B cell (primary cell): Measurements from ENCODE around the gene PTN. TPM values are rescaled to one million over a fixed set of nuclear protein-coding genes. Genes with fewer than 3 reads are reported as not detected.

Experiments used
- ATAC-seq: fragments of 200-7000 bp; cut with Tn5 transposase; one replicate; pipeline ENCODE4 v1.10.0; 2021; ENCODE audit warnings: low read depth, mild to moderate bottlenecking, moderate number of reproducible peaks, moderate library complexity
- CTCF ChIA-PET: fragments of 350-600 bp; sonication (Branson Sonifier 250); formaldehyde crosslinking; loops from one replicate; lab custom pipeline; 2021; ENCODE audit warnings: antibody characterized with exemption, inconsistent platforms; lab: Charles Lee
- POLR2A ChIA-PET: fragments of 350-600 bp; sonication (Branson Sonifier 250); formaldehyde crosslinking; loops from one replicate; lab custom pipeline; 2021; ENCODE audit warnings: antibody characterized with exemption; lab: Charles Lee
- DNase-seq: peaks from one replicate; pipeline ENCODE4 v3.0.0; 2013
- H2AFZ ChIP-seq: 2 replicates; pipeline ENCODE4 v1.6.1; 2012; ENCODE audit warnings: mild to moderate bottlenecking, low read depth, low read length; ENCODE audit not compliant: insufficient read depth, poor library complexity, severe bottlenecking
- H3K27ac ChIP-seq, 2 donors: 1 replicate in 1 of 2; 2 replicates in 1 of 2; pipeline ENCODE4 v1.5.1; 2012 to 2013; ENCODE audit warnings: low read length in 2 of 2, mild to moderate bottlenecking in 2 of 2, moderate library complexity in 1 of 2
- H3K27me3 ChIP-seq, 4 experiments: fragments of 200-600 bp in 1 of 4; sonication (generic) in 1 of 4; replicated peaks in 1 of 4; 1 replicate in 2 of 4; 2 replicates in 2 of 4; pipeline versions ENCODE4 v1.6.1 to v1.7.0; 2013 to 2016; ENCODE audit warnings: low read length in 3 of 4, mild to moderate bottlenecking in 2 of 4, mixed read lengths in 1 of 4, moderate library complexity in 1 of 4; ENCODE audit not compliant: insufficient read depth in 4 of 4, control insufficient read depth in 3 of 4; ENCODE audit errors: control extremely low read depth in 1 of 4
- H3K36me3 ChIP-seq, 2 experiments: replicated peaks in 1 of 2; 1 replicate in 1 of 2; 2 replicates in 1 of 2; pipeline versions ENCODE4 v1.6.1 to v1.7.1; 2013; ENCODE audit warnings: low read length in 1 of 2; ENCODE audit not compliant: insufficient read depth in 2 of 2, control insufficient read depth in 1 of 2; ENCODE audit errors: control extremely low read depth in 1 of 2, extremely low read depth in 1 of 2
- H3K4me1 ChIP-seq, 2 donors: fragments of 200-600 bp in 1 of 2; sonication (generic) in 1 of 2; 1 replicate in 1 of 2; 2 replicates in 1 of 2; pipeline versions ENCODE4 v1.5.1 to v1.6.1; 2013 to 2017; ENCODE audit warnings: low read length in 2 of 2; ENCODE audit not compliant: control insufficient read depth in 2 of 2, insufficient read depth in 2 of 2
- H3K4me2 ChIP-seq: replicated peaks from 2 replicates; pipeline ENCODE3; 2012; ENCODE audit warnings: mild to moderate bottlenecking, low read depth, low read length; ENCODE audit not compliant: poor library complexity, severe bottlenecking
- H3K4me3 ChIP-seq, 5 experiments: fragments of 200-600 bp in 1 of 5; sonication (generic) in 1 of 5; 1 replicate in 3 of 5; 2 replicates in 2 of 5; pipeline versions ENCODE4 v1.5.1 to v1.7.0; 2011 to 2016; ENCODE audit warnings: low read length in 4 of 5, mild to moderate bottlenecking in 4 of 5, low read depth in 2 of 5, control low read depth in 1 of 5, moderate library complexity in 1 of 5; ENCODE audit not compliant: insufficient read depth in 1 of 5; ENCODE audit errors: control extremely low read depth in 1 of 5, extremely low read depth in 1 of 5
- H3K79me2 ChIP-seq: fragments of 200-600 bp; sonication (generic); one replicate; pipeline ENCODE4 v1.6.0; 2016; ENCODE audit warnings: low read length; ENCODE audit not compliant: control insufficient read depth, insufficient read depth
- H3K9ac ChIP-seq: fragments of 200-600 bp; sonication (generic); 2 replicates; pipeline ENCODE4 v1.6.1; 2017; ENCODE audit warnings: mild to moderate bottlenecking, low read length, moderate library complexity
- H3K9me3 ChIP-seq, 3 donors: one replicate each; pipeline versions ENCODE4 v1.6.1 to v1.7.1; 2013; ENCODE audit warnings: low read length in 2 of 3; ENCODE audit not compliant: control insufficient read depth in 2 of 3, insufficient read depth in 1 of 3; ENCODE audit errors: control extremely low read depth in 1 of 3
- H4K20me1 ChIP-seq: 2 replicates; pipeline ENCODE4 v1.6.0; 2012; ENCODE audit warnings: mild to moderate bottlenecking, low read length; ENCODE audit not compliant: insufficient read depth, control insufficient read depth, poor library complexity, severe bottlenecking
- H3K27ac Mint-ChIP-seq: one replicate; pipeline ENCODE4 v1.8.0; 2021; ENCODE audit warnings: mixed read lengths
- H3K27me3 Mint-ChIP-seq: one replicate; pipeline ENCODE4 v1.8.0; 2021; ENCODE audit warnings: mixed read lengths
- H3K4me1 Mint-ChIP-seq: one replicate; pipeline ENCODE4 v1.8.0; 2021; ENCODE audit warnings: mixed read lengths
- H3K4me3 Mint-ChIP-seq: one replicate; pipeline ENCODE4 v1.8.0; 2021; ENCODE audit warnings: mixed read lengths
- H3K9me3 Mint-ChIP-seq: one replicate; pipeline ENCODE4 v1.8.0; 2022; ENCODE audit warnings: mixed read lengths; ENCODE audit not compliant: insufficient read depth
- EZH2 ChIP-seq: IDR thresholded peaks from 2 replicates; pipeline ENCODE4 v1.6.1; 2012; ENCODE audit warnings: borderline replicate concordance, low read depth, mild to moderate bottlenecking, moderate library complexity, low read length; ENCODE audit not compliant: insufficient read depth, poor library complexity, severe bottlenecking
- WGBS: methylation state at CpG from one replicate; pipeline ENCODE4 v1.1.5; 2013; ENCODE audit warnings: missing lambda C conversion rate; ENCODE audit not compliant: insufficient coverage; 5-methylcytosine and 5-hydroxymethylcytosine counted together
- intact Hi-C: fragments of 100-400 bp; cut with micrococcal nuclease; formaldehyde crosslinking; loops from one replicate; pipeline ENCODE4 v1.10.0; 2022
- polyA plus RNA-seq: library from polyadenylated mRNA; depleted of rRNA; stranded (reverse); fragments of >200 nt; gene quantifications from 2 replicates; pipeline ENCODE4 v1.2.3, GENCODE V29; 2012
- total RNA-seq, 2 donors: library from RNA; stranded (reverse); fragments of 120-200 nt in 1 of 2; gene quantifications; 1 replicate in 1 of 2; 2 replicates in 1 of 2; pipeline versions ENCODE4 v1.2.3 to v1.2.4, GENCODE V29; 2013 to 2022
- TF ChIP-seq, protein P1 (sequence below): fragments of 200-600 bp; IDR thresholded peaks from one replicate; pipeline ENCODE4 v1.8.0; 2022; ENCODE audit warnings: antibody characterized with exemption, mild to moderate bottlenecking

PTN gene
- total and polyA plus RNA-seq, 2 donors (not counting 1 experiment from before 2014, with no cell fraction given) = not detected

DNA sequence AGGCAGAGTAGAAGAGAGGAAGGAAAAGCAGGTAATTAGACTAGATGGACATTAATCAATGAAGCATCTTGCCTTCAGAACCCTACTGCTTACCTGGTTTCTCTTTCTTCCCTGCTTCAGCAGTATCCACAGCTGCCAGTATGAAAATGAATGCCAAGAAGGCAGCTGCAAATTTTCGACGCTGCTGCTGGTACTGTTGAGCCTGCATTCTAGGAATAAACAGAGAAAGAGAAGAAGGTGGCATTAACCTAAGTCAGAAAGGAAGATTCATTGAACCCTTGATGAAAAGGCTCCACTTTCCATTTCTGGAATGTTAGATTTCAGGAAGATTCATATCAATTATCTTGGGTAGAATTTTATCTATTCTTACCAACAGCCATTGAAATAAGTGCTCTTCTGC is 88.8 kb downstream of the PTN start:
- Mint-ChIP-seq H3K9me3 (no peaks in the 10 kb centered on the region), H3K27me3 (no peaks in the 10 kb centered on the region), H3K27ac (no peak overlapping the region), H3K4me1 (no peaks in the 10 kb centered on the region), H3K4me3 (no peak overlapping the region)
- no peak overlapping the region for H3K9ac ChIP-seq
- no peak for TF ChIP-seq EZH2
- TF ChIP-seq, protein P1, sequence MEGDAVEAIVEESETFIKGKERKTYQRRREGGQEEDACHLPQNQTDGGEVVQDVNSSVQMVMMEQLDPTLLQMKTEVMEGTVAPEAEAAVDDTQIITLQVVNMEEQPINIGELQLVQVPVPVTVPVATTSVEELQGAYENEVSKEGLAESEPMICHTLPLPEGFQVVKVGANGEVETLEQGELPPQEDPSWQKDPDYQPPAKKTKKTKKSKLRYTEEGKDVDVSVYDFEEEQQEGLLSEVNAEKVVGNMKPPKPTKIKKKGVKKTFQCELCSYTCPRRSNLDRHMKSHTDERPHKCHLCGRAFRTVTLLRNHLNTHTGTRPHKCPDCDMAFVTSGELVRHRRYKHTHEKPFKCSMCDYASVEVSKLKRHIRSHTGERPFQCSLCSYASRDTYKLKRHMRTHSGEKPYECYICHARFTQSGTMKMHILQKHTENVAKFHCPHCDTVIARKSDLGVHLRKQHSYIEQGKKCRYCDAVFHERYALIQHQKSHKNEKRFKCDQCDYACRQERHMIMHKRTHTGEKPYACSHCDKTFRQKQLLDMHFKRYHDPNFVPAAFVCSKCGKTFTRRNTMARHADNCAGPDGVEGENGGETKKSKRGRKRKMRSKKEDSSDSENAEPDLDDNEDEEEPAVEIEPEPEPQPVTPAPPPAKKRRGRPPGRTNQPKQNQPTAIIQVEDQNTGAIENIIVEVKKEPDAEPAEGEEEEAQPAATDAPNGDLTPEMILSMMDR = no peak
- 100% methylated on average over 2 of the region's 2 CpGs for WGBS
- H2AFZ ChIP-seq = no peak overlapping the region
- H3K4me3 ChIP-seq = no peak overlapping the region
- H4K20me1 ChIP-seq = no peaks in the 10 kb centered on the region
- intact Hi-C loops = no loop called here
- ATAC-seq (no peak), DNase-seq (no peak)
- H3K36me3 ChIP-seq = no peaks in the 10 kb centered on the region
- POLR2A ChIA-PET = no interaction called here
- no peak overlapping the region for H3K27ac ChIP-seq
- no peak overlapping the region for H3K4me2 ChIP-seq
- CTCF ChIA-PET = no interaction called here
- no peaks in the 10 kb centered on the region for H3K4me1 ChIP-seq
- H3K9me3 ChIP-seq = no peaks in the 10 kb centered on the region
- H3K79me2 ChIP-seq = no peaks in the 10 kb centered on the region
- H3K27me3 ChIP-seq = no peaks in the 10 kb centered on the region

DNA sequence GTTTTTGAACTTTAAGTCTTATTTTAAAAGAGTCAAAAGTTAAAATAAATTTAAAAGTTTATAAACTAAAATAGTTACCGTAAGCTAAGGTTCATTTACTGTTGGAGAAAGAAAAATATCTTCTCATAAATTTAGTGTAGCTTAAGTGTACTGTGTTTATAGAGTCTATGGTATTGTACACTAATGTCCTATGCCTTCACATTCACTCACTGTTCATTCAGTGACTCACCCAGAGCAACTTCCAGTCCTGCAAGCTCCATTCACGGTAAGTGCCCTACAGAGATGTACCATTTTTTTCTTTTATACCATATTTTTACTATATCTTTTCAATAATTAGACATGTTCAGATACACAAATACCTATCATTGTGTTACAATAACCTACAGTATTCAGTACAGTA is 97.6 kb downstream of the PTN start:
- H3K4me3 Mint-ChIP-seq = no peak overlapping the region
- CTCF ChIA-PET = no interaction called here

More for the DNA sequence above, 97.6 kb downstream of the PTN start:
- Histone ChIP-seq H3K9ac (no peak overlapping the region), H3K9me3 (peaks cover 0 to 3% (median 0%) of the 10 kb centered on the region in 3 donors), H3K4me3 (no peak overlapping the region), H3K36me3 (no peaks in the 10 kb centered on the region), H3K79me2 (no peaks in the 10 kb centered on the region), H3K27me3 (no peaks in the 10 kb centered on the region), H3K27ac (no peak overlapping the region), H3K4me1 (no peaks in the 10 kb centered on the region), H4K20me1 (no peaks in the 10 kb centered on the region), H3K4me2 (no peak overlapping the region), H2AFZ (no peak overlapping the region)
- Mint-ChIP-seq H3K9me3 (no peaks in the 10 kb centered on the region), H3K27ac (no peak overlapping the region), H3K27me3 (no peaks in the 10 kb centered on the region), H3K4me1 (no peaks in the 10 kb centered on the region)
- DNase-seq = no peak
- no peak for TF ChIP-seq EZH2
- TF ChIP-seq, protein P1 = no peak
- intact Hi-C loops = no loop called here
- ATAC-seq = no peak
- no CpG with 5 or more reads among the region's 2 CpGs for WGBS
- POLR2A ChIA-PET = no interaction called here
